Posterior cingulate gyrus (tissue), 11 donors: ENCODE results near the gene RIN3.

Experiments used
- DNase-seq, 10 donors: peaks; one replicate each; pipeline versions ENCODE4 v3.0.0 to v3.0.0-alpha.2; 2020 to 2021; ENCODE audit warnings: mixed read lengths in 3 of 10
- intact Hi-C: fragments of 100-400 bp; cut with DNase I; formaldehyde crosslinking; loops from one replicate; pipeline ENCODE4 v1.15.1; 2023

The RIN3 gene

DNA sequence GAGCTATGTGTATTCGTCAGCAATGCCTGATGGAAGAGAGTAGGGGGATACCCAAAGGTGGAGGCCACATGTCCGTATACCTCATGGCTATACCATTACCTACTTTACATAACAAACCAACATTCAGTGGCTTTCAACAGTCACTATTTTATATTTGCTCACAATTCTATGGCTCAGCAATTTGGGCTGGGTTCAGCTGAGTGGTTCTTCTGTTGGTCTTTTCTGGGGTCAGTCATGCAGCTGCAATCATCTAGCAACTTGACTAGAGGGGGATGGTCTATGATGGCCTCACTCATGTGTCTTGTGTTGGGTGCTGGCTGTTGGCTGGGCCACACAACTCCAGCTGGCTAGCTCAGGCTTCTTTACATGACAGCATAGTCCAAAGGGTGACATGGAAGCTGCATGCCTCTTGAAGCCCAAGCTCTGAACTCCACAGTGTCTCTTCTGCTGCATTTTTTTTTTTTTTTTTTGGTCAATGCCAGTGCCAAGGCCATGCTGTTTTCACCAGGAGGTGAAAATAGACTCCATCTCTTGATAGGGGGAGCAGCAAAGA, 53.7 kb downstream of the RIN3 start:
- intact Hi-C loops: no loop called here
- no peak for DNase-seq

DNA sequence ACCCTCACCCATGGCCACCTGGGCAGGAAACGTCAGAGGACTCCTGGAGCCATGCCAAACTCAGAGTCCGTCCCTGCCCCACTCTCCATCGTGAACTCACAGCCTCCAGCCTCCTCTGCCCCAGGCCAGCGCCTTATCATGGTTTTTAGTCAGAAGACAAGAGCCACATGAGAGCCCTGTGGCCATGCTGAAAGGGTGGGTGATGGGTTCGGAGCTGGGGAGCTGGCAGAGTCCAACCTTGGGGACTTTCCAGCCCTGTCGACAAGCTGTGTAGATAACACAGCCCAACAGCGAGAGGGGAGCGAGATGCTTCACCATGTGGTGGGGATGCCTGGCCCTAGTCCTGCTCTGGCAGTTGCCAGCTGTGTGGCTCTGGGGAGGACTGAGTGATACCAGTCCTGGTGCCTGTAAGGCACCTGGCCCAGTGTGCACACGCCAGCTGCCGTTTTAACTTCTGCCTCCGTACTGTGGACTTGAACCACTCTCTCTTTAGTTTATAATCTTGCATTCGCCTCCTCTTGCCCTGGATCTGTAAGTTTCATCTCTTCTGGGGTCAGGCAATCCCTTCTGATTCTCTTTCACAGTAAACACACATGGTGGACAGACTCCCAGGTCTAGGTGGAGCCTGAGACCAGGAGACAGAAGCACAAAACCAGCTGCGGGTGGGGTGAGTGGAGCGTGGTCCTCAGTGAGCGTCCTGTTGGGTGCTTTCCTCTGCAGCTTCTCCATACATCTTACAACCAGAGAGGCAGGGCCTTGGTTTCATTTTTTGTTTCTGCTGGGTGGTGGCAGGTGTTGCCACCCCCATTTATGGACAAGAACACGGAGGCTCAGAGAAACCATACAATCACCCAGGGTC, 55.3 kb downstream of the RIN3 start:
- intact Hi-C loops: no loop called here
- DNase-seq: no peak

DNA sequence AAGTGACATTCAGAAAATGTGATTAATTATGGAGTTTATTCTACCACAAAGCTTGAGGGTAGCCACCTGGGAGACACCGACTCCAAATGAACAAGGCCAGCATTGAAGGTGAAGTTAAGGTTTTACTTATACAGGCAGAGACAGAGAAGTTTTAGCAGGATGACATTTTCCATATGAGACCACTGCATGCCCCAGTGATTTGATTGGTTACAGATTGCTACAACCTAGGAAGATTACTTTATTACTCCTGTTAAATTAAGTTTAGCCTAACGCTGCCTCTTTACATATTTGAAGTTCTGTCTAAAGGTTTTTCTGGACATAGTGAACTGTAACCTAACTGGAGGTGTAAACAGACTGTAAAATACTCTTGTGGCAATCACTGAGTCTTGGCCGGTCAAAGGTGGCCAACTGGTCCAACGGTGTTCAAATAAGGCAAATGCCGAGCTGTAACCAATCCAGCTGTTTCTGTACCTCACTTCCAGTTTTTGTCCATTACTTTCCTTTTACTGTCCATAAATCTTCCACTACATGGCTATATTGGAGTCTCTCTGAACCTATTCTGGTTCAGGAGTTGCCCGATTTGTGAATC, 57.2 kb downstream of the RIN3 start:
- intact Hi-C loops: no loop called here
- DNase-seq: no peak

DNA sequence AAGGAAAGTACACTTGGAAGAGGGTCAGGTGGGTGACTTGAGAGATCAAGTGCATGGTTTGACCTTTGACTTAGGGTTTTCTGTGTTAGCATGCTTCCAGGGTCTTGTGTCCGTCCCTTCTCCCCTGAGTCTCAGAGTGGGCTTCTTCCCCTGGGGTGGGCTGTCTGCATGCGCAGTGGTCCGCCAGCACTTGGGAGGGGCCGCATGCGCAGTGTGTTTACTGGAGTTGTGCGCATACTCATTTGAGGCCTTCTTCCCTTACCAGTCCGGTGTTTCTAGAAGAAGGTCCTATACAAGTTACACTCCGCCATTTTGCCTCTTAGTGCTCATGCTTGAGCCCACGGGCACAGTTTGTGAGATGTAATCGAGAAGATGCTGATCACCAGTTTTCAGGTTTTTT, 58.5 kb downstream of the RIN3 start:
- intact Hi-C loops: no loop called here
- DNase-seq: no peak

DNA sequence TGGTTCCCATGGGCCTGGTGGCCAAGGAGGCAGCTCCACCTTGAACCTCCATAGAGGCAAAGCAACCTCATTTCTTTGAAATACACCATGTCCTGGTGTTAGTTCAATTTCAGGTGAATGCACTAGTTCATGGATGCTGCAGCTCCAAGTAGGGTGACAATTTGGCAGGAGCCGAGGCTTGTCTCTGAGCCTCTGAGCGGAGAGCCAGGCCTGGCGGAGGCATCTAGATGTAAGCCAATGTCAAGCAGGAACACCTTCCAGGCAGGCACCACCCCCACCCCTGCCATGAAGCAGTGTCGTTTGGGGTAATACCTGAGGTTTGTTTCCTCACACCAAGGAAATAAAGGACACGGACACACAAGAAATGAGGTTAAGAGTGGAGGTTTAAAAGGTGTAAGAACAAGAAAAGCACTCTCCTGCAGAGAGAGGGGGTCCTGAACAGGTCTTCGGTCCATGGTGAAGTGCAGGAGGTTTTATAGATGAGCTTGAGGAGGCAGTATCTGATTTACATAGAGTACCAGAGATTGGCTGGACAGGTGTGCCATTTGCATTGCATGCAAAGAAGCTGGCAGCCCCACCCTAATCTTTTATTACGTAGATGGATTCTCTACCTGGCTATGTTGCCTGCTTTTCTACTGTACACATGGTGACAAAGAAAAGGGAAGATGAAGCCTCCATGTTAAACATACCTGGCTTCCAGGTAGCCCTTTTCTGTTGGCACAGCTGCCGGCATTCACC, 60.3 kb downstream of the RIN3 start:
- DNase-seq: no peak

DNA sequence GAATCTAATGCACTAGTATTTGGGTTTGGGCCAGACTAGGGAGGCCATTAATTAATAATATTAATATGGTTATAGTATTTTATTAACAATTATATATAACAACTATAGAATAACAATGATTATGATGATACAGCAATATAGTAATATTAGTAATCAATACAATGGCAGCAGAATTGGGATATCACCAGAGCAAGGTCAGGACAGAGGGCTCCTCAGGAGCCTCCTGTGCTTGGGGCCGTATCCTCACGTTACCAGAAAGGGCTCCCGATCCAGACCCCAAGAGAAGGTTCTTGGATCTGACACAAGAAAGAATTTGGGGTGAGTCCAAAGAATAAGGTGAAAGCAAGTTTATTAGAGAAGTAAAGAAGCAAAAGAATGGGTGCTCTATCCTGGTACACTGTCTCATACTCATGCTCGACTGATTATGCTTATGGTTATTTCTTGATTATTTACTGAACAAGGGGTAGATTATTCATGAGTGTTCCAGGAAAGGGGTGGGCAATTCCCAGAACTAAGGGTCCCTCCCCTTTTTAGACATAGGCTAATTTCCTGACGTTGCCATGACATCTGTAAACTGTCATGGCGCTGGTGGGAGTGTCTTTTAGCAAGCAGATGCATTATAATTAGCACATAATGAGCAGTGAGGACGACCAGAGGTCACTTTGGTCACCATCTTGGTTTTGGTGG, 61.6 kb downstream of the RIN3 start:
- no peak for DNase-seq
- intact Hi-C loops: no loop called here

More for the DNA sequence above, 60.3 kb downstream of the RIN3 start:
- intact Hi-C loops: no loop called here

DNA sequence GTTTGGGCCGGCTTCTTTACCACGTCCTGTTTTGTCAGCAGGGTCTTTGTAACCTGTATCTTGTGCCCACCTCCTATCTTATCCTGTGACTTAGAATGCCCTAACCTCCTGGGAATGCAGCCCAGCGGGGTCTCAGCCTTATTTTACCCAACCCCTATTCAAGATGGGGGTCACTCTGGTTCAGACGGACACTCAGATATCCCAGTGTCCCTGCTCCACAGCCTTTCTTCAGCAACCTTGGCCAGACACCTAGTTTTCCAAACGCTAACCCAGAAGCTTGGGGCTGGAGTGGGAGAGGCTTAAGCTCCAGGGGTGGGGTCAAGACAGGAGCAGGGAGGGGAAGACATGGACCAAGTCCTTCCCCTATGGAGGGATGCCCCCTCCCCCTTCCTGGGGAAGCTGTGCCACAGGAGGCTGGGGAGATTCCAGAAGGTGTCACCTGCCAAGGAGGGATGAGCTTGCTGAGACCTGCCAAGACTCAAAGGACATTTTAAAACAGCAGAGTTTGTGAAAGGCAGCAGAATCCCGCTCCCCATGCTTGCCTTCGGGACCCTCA, 62.2 kb downstream of the RIN3 start:
- no peak for DNase-seq
- intact Hi-C loops: no loop called here

DNA sequence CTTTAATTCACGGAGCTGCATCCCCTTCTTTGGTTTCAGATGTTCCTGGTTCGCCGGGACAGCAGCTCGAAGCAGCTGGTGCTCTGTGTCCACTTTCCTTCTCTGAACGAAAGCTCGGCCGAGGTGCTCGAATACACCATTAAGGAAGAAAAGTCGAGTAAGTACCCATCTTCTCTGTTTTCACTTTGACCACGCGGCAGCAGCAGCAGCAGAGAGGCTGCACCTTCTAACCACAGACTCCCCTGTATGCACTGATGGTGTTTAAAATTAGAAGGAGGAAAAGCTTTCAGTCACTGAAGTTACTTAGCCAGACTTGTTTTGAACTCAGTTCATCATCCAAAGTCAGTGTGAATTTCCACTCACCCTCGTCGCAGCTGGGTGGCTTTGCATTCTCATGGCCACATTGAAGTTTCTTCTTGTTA, 63.8 kb downstream of the RIN3 start:
- intact Hi-C loops: no loop called here
- DNase-seq: no peak

DNA sequence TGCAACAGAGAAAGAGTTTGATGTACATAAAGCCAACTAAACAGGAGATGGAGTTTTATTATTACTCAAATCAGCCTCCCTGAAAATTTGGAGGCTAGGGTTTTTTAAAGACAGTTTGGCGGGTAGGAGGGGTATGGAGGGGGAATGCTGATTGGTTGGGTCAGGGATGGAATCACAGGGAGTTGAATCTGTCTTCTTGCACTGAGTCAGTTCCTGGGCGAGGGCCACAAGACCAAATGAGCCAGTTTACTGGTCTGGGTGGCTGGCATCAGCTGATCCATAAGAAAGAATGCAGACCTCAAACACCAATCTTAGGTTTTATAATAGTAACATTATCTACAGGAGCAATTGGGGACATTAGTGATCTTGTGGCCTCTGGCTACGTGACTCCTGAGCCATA, 64.9 kb downstream of the RIN3 start:
- intact Hi-C loops: no loop called here
- DNase-seq: no peak

DNA sequence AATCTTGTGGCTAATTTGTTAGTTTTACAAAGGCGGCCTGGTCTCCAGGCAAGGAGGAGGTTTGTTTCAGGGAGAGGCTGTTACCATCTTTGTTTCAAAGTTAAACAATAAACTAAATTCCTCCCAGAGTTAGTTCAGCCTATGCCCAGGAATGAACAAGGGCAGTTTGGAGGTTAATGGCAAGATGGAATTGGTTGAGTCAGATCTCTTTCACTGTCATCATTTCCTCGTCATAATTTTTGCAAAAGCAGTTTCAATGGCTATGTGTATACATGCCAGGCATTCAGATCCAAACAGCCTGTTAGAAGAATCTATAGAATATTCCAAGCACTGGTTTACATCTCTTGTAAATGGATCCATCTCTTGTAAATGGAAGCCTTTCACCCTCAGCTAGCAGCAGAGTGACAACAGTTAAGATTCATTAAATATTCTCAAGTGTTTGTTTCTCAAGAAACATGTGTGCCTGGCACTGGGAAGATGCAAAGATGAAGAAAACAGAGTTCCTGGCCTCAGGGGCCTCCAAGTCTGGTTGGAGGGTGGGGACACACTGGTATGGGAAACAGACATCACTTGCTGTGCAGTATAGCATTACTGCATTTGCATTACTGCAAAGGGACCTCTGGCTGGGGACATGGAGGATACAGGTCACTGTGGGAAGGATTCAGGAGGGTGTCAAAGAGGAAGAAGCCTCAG, 65.8 kb downstream of the RIN3 start:
- intact Hi-C loops: no loop called here
- DNase-seq: no peak

DNA sequence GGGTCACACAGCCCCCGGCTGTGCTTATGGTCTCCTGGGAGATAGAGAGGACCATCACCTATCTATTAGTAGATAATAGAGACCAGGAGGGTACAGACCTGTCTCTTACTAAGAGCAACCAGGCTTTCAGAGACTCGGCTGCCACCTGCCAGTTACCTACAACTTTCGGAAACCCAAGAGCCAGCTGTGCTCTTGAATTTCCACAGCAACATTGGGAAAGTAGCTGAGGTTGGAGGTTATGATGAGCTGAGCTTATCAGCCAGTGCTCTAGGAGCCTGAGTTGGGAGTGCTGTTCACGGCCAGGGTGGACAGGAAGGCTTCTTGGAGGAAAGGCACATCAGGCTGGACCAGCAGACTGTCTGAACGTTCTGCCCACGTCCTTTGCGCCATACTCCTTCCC, 67.6 kb downstream of the RIN3 start:
- DNase-seq: no peak
- intact Hi-C loops: no loop called here

DNA sequence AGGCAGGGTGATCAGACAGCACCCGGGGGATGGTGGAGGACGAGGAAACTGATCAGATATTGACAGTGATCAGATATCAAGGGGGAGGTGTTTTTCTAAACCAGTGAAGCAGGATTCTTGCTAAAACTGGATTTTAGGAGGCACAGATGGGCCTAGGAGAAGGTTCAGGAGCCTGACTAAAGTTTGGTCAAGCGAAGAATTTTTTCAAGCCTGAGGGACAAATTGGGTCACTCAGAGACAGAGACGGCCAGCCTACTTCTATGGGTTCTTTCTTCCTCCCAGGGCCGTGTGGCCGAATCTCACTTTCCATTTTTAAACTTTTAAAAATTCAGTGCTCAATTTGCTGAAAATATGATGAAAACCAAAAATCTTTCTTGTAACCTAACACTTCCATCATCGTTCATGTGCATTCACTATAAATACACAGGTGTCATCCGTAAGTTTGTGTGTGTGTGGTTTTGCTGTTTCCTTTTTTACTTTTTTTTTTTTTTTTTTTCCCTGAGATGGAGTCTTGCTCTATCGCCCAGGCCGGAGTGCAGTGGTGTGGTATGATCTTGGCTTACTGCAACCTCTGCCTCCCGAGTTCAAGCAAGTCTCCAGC, 68.5 kb downstream of the RIN3 start:
- intact Hi-C loops: no loop called here
- no peak for DNase-seq

DNA sequence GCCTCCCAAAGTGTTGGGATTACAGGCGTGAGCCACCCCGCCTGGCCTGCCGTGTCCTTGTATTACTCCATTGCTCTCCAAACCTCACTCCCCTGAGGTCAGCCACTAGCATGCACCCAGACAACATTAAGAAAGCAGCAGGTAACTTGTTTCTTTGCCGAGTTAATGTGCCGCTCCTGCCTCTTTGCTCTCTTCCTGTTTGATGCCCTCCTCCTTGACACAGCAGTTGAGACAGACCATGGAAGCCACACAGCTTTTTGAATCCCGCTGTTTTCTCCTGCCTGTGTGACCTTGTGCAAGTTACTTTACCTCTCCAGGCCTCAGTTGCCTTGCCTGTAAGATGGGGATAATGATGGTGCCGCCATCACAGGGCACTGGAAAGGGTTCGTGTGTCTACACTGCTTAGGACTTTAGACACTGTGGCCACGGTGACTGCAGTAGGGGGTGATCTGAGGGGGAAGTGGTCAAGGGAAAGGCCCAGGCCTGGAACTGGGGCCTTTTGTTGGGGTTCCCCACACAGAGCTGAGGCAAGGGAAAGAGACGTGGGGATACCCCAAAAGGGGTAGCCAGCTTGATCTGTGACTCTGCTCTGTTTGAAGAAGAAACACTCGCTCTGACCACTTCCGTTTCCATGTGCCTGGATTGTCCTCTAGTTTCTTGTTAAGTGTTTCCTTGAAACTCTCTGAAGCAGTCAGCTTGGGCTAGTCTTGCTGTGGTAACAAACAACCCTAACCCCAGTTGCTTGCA, 69.3 kb downstream of the RIN3 start:
- no peak for DNase-seq
- intact Hi-C loops: no loop called here

DNA sequence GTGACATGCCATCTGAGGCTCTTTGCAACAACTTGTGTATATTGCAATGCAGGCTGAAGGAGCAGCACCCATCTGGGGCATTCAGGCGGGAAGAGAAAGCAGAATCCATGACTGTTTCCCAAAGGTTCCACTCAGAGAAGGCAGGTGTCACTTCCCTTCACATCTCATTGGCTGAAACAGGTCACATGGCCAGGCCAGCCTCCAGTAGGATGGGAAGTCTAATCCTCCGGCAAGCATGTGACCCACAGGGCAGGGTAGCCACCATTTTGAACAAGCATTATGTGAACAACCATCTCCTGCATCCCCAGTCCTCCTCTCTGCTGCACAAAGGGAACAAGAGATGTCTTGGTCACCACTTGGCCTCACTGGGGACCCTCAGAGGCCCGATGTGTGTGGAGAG, 70.6 kb downstream of the RIN3 start:
- no peak for DNase-seq
- intact Hi-C loops: no loop called here

DNA sequence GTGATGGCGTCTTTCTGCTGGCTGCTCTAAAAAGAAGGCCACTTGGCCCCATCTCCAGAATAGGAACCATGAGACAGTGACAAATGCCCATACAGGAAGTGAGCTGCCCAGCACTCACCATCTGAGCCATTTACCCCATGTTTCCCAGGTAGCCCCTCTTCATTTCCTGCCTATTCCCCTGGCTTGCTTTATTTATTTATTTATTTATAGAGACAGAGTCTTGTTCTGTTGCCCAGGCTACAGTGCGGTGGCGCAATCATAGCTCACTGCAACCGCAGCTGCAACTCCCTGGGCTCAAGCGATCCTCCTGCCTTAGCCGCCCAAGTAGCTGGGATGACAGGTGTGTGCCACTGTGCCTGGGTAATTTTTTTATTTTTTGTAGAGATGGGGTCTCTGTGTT, 71.2 kb downstream of the RIN3 start:
- intact Hi-C loops: no loop called here
- no peak for DNase-seq

DNA sequence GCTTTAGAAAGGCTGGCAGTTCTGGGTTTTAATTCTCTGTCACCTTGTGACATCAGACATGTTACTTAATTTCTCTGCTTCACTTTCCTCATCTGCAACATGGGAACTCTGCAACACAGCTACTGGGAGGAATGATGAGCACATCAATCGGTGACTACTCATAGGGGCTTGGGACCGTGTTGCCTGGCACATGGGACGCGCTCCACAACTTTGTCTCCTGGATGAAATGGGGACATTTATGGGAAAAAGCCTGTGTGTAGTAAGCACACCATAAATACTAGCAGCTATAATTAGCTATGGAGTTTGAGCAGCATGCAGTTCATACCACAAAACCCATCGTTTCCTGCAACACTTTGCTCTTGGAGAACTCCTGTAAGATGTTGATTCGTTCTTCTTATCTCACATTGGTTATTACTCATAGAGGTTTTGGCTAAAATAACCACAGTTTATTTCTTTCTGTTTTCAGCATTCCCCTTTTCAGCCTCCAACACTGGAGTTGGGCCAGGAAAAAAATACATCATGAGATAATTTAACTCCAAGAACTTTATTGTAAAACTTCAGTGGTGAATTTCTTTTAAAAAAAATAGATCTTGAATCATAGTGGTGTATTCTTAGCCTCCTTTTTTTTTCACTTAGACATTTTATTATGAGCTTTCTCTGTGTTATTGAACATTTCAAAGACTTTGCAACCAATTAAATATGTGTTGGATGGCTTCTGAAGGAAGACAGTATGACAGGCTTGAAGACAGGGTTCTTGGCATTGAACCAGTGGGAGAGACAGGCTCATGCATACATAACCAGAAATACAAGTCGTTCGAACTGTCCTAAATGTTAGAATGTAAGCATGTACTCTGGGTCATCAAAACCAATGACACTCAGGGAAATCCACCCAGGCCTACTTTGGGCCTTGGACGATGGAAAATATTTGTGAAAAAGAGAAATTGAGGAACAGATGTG, 72.7 kb downstream of the RIN3 start:
- DNase-seq: no peak
- intact Hi-C loops: no loop called here

DNA sequence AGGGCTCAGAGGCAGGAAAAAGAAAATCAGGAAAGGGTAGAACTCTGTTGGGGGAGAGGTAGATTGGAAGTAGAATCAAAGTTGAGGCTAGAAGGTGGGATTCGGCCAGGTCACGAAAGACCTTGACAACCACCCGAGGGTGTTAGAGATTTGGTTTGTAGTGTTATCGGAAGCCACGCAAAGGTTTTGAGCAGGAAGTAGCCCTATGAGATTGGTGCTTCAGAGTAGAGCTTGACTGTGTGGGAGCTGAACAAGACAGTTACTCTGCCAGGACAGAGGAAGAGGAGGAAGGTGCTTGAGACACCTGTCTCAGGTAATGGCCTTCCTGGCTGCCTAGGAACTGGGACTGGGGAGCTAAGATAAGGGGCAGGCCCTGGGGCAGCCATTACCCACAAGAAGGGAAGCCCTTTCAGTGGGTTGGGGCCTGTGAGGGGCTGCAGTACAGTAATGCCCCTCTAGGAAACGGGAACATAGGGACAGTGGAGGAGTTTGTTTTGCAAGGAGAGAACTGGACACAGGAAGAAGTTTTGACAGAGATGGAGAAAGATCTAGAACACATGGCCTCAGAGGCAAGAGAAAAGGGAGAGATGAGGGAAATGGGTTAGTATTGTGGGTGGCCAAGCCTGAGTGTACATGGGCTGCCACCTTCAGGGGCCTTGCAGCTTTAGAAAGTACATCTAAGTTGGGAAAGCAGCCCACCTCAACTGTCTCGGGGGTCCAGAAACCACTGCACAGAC, 73.5 kb downstream of the RIN3 start:
- intact Hi-C loops: no loop called here

More for the DNA sequence above, 73.5 kb downstream of the RIN3 start:
- DNase-seq: no peak
